ENCODE measurements around the gene UCP3.
A peak's percentile ranks its signal among the peaks of the same experiment; 100 is the strongest.

UCP3 gene

DNA sequence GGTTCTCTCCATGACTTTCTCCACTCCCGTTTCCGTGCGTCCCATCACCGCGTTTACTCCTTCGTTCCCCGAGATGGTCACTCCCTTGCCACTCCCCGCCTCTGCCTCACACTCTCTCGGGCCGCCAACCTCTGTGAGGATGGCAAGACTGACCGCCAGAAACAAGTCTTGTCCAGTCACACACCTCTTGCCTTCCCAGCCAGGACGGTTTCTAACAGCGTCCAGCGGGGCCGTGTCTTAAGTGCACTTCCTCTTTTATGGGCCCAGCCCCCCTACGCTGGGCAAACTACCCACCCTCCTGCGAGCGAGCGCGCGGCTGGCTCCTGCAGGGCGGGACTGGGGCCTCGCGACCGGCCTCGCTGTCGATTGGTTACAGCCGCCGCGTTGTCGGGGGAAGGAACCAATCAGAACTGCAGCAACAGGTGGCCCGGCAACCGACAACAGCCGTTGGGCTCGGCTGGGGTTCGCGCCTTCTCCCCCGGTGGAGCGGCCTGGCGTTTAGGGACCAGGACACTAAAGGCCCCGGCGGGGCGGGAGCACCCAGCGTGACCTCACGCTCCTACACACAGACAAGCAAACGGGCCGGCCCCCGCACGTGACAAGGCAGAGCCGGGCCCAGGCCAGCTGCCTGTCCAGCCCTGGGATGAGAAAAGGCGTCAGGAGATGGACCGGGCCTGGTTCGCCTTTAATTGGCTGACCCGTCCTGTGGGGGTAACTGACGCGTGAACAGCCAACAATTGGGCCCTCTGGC, 25.7 kb downstream of the UCP3 start:
- peak; percentile 99 for DNase-seq
- in situ Hi-C loops (cut with MboI; ENCODE audit: low pct_unique_long_range_greater_than_20kb, low sequenced_read_pairs): no loop called here

DNA sequence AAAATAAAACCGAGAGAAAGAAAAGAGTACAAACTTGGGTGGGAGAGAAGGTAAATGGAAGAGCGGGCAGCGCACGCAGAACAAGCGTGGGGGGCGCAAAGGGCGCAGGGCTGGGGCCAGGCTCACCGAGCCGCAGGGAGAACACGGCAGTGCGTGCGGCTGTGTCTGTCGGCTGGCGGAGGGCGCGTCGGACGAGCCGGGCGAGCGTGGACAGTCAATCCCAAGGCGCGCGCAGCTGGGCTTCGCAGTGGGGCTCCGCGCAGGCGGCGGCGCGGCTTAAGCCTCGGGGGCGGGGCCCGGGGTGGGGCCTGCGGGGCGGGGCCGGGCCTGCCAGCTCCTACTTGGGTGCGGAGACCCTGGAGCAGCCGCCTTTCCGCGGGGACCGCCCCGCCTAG, 26.3 kb downstream of the UCP3 start, which contains the start of gene UCP2:
TSS of gene UCP2 (minus strand) at position 249 of the 395 bp plus-strand sequence. CDS start 4,465 bp downstream, outside the sequence.
- no peak for DNase-seq

GRCh38 chr11:73981051-73981805, 27.7 kb downstream of the UCP3 start:
- in situ Hi-C loops (cut with MboI; ENCODE audit: low pct_unique_long_range_greater_than_20kb, low sequenced_read_pairs): no loop called here

More for the DNA sequence above, 26.3 kb downstream of the UCP3 start, which contains the start of gene UCP2:
- in situ Hi-C loops (cut with MboI; ENCODE audit: low pct_unique_long_range_greater_than_20kb, low sequenced_read_pairs): no loop called here

GRCh38 chr11:73980001-73980961, 28.6 kb downstream of the UCP3 start:
- in situ Hi-C loops (cut with MboI; ENCODE audit: low pct_unique_long_range_greater_than_20kb, low sequenced_read_pairs): no loop called here
- peak; percentile 86 for DNase-seq

More at GRCh38 chr11:73981051-73981805, 27.7 kb downstream of the UCP3 start:
- DNase-seq: no peak

GRCh38 chr11:73978576-73979086, 30.3 kb downstream of the UCP3 start:
- no peak for DNase-seq
- in situ Hi-C loops (cut with MboI; ENCODE audit: low pct_unique_long_range_greater_than_20kb, low sequenced_read_pairs): no loop called here

GRCh38 chr11:73977856-73978519, 30.9 kb downstream of the UCP3 start:
- DNase-seq: no peak
- in situ Hi-C loops (cut with MboI; ENCODE audit: low pct_unique_long_range_greater_than_20kb, low sequenced_read_pairs): no loop called here

DNA sequence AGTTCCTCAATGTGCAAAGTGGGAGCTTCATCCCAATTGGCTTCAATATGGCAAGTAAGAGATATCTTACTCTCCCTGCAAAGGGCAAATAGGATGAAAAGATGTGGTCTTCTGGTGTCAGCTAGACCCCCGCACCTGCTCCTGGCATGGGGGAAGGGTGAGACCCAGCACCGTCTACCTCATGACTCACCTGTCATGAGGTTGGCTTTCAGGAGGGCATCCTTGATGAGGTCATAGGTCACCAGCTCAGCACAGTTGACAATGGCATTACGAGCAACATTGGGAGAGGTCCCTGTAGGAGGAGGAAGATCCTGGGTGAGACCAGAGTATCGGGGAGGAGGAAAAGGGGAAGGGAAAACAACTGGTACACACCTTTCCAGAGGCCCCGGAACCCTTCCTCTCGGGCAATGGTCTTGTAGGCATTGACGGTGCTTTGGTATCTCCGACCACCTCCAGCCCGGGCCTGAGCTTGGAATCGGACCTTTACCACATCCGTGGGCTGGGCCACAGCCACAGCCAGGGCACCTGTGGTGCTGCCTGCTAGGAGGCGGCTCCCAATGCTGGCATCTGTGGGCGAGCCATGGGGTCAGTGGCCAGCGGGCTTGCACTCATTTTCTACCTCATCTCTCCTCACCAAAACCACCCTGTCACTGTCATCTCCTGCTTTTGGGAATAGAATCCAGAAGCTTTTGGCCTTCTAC, 32.3 kb downstream of the UCP3 start:
- no peak for DNase-seq
- in situ Hi-C loops (cut with MboI; ENCODE audit: low pct_unique_long_range_greater_than_20kb, low sequenced_read_pairs): no loop called here

- DNase-seq: no peak
- in situ Hi-C loops (cut with MboI; ENCODE audit: low pct_unique_long_range_greater_than_20kb, low sequenced_read_pairs): no loop called here
Observed at GRCh38 chr11:73975479-73975757, 33.5 kb downstream of the UCP3 start.

GRCh38 chr11:73974604-73975478, 34.0 kb downstream of the UCP3 start:
- no peak for DNase-seq
- in situ Hi-C loops (cut with MboI; ENCODE audit: low pct_unique_long_range_greater_than_20kb, low sequenced_read_pairs): no loop called here

DNA sequence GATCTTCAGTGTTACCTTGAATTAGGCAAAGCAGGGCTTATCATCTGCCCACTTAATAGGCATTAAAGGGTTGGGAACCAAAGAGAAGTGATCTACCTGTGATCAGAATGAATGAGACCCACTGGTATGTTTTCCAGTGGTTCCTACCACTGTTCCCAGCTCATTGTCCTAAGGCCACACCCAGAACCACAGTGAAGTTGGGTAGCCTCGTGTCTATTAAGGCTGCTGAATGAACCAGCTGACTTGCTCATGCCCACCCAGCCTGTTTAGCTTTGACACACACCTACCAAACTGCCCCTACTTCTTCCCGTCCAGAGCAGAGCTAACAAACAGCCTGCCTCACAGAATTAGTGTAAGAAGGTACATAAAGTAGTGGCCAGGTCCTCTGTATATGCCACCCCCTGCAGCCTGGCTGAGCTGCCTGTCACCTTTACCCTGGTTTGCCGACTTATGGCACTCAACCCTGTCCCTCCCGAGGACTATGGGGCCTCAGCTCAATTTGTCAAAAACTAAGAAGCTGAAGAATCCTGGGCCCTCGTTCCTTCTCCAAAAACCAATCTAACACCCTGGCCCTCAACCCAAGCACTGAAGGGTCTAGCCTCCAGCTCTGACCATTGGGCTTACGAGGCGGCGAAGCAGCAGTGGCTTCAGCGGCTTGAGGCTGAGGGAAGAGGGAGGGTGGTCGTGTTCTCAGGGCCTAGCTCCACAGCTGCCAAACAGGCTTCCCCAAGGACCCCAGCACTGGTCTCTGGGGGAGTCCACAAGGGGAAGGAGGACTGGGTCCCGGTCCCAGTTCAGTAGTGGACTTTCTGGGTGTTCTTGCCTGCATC, 36.0 kb downstream of the UCP3 start:
- in situ Hi-C loops (cut with MboI; ENCODE audit: low pct_unique_long_range_greater_than_20kb, low sequenced_read_pairs): no loop called here

DNA sequence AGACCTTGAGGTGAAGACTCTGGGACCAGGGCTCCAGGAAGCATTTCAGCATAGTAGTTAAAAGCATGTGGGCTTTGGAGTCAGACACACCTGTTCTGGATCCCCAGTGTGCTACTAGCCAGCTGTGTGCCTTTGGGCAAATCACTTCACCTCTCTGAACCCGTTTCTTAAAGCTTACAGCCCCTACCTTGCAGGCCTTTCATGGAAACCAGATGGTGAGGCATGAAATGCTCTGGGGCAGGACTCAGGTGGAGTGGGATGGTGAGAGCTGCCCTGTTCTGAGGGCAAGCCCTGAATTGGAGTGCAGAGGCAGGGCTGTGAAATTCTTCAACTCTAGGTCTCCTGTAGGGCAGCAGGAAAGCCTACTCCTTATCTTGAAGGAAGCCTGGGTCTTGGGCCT, 36.7 kb downstream of the UCP3 start:
- DNase-seq: no peak
- in situ Hi-C loops (cut with MboI; ENCODE audit: low pct_unique_long_range_greater_than_20kb, low sequenced_read_pairs): no loop called here

More for the DNA sequence above, 36.0 kb downstream of the UCP3 start:
- DNase-seq: no peak

DNA sequence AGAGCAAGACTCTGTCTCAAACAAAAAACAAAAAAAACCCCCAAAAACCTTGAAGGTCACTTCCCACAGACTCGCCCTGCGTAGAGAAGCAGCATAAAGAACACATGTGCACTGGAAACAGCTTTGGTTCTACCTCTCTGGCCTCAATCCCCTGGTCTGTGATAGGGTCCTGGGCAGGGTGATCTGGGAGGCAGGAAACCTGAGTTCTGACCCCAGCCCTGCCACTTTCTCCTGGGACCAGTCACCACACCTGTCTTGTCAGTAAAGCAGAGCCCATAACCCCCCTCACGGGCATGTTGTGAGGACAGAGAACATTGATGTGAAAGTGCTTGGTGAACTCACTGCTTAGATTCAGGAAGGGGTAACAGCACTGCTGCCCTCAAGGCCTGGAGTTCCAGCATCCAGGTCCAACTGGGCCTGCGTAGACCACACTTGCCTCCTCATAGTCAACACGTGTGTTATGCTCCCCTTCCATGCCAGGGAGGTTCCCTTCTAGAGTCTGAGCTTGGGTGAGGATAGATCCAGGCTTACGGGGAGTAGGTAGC, 37.6 kb downstream of the UCP3 start:
- in situ Hi-C loops (cut with MboI; ENCODE audit: low pct_unique_long_range_greater_than_20kb, low sequenced_read_pairs): no loop called here
- no peak for DNase-seq

GRCh38 chr11:73969991-73970800, 38.7 kb downstream of the UCP3 start:
- in situ Hi-C loops (cut with MboI; ENCODE audit: low pct_unique_long_range_greater_than_20kb, low sequenced_read_pairs): no loop called here
- no peak for DNase-seq

DNA sequence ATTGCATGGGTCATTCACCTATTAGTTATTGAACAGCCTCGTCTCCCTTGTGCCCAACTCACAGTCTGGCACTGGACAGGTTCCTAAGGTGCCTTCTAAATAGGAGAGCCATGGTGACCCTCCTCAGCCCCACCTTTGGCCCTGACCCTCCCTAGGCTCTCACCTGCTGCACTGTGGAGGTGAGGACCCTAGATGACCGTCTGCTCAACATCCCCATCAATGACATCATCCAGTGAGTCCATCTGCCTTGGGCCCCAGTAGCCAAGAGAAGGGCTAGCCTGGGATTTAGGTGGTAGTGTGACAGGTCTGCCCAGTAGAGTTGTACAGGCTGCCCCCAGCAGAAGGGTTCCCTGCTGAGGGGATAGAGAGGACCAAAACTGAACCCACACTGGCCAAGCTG, 39.8 kb downstream of the UCP3 start:
- in situ Hi-C loops (cut with MboI; ENCODE audit: low pct_unique_long_range_greater_than_20kb, low sequenced_read_pairs): no loop called here

DNA sequence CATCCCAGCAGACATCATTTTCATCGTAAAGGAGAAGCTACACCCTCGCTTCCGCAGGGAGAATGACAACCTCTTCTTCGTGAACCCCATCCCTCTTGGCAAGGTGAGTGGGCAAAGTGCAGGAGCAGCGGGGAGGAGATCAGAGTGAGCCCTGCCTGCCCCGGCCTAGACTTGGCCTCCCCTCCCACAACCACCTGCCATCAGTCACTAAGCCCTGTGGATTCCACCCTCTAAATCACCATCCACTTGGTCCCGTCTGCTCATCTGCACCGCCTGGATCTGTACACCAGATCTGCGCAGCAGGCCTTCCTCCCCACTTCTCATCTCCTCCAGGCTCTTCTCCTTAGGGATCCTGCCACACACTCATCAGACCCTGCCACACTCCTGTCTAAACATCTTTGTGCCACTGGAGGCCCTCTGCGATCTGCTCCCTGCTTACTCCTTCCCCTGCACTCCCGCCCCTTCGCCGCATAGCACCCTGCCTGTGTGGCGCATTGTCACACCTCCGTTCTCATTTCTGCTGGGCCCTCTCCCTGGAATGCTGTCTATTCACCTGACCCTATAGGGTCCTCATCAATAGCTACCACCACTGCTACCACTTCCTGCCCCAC, 40.4 kb downstream of the UCP3 start:
- DNase-seq: no peak

More for the DNA sequence above, 39.8 kb downstream of the UCP3 start:
- no peak for DNase-seq

More for the DNA sequence above, 40.4 kb downstream of the UCP3 start:
- in situ Hi-C loops (cut with MboI; ENCODE audit: low pct_unique_long_range_greater_than_20kb, low sequenced_read_pairs): no loop called here

All from KBM-7 (cell line).